ENCODE data around the gene TBXA2R.

Gene TBXA2R

DNA sequence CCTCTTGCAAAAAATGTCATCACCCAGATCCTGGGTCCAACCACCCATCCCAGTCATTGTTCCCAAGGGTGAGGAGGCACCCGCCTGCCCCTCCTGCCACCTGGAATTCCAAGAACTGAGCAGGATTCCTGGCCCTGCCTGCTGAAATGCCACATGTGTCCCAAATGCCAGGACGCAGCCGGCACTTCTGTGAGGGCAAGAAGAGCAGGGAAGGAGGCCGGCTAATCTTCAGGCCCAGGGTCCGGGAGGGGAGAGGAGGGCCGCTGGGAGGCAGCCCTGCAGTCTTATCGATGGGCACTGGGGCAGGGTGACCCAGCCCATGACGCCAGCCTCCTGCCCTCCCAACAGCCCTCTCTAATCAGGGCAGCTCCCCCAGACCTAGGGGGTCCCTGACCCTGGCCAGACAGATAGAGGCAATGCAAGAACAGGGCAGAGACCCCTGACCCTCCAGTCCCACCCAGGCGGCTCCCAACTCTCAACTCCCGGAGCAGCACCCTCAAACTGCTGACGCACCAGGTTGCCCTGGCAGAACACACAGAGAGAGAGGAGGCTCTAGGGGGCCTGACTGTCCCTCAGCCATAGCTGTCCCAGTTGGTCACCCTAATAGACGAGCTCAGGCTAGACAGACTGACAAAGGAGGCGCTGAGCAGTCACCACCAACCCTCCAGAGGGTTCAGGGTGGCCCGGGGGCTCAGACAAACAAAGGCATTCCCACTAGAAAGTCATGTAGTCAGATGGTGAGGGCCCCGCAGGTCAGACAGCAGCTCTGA lies 50.8 kb downstream of the TBXA2R start:
- Histone ChIP-seq H3K4me2 (ENCODE audit: low read depth, low read length, poor library complexity, severe bottlenecking) (peak overlapping the region; percentile 80), H3K9me3 (ENCODE audit: insufficient read depth, low read depth, low read length) (no peaks in the 10 kb centered on the region), H3K36me3 (ENCODE audit: insufficient read depth, low read length) (no peaks in the 10 kb centered on the region), H3K79me2 (ENCODE audit: insufficient read depth, low read length) (peaks cover 32% of the 10 kb centered on the region; the same call in 1 of the 2 replicates), H2AFZ (ENCODE audit: low read length) (no peak overlapping the region), H3K4me1 (ENCODE audit: insufficient read depth, low read length, poor library complexity, severe bottlenecking) (peaks cover 29% of the 10 kb centered on the region), H3K9me2 (replicated peaks; ENCODE audit: low read depth, low read length) (no peaks in the 10 kb centered on the region), H3K4me3 (ENCODE audit: low read length, poor library complexity, severe bottlenecking) (peak overlapping the region; percentile 83), H3F3A (ENCODE audit: low read depth) (no peaks in the 10 kb centered on the region), H3K27me3 (ENCODE audit: insufficient read depth, low read length, poor library complexity, severe bottlenecking) (no peaks in the 10 kb centered on the region), H4K20me1 (ENCODE audit: insufficient read depth, low read length, poor library complexity, severe bottlenecking) (peaks cover 10% of the 10 kb centered on the region), H3K9ac (ENCODE audit: low read depth, low read length, poor library complexity, severe bottlenecking) (peak overlapping the region; percentile 67)
- TF ChIP-seq EZH2phosphoT487 (IDR thresholded peaks at IDR 0.05; ENCODE audit: borderline replicate concordance) (no peak), CTCF (conservative IDR thresholded peaks at IDR 0.05; ENCODE audit: low read length) (no peak)

DNA sequence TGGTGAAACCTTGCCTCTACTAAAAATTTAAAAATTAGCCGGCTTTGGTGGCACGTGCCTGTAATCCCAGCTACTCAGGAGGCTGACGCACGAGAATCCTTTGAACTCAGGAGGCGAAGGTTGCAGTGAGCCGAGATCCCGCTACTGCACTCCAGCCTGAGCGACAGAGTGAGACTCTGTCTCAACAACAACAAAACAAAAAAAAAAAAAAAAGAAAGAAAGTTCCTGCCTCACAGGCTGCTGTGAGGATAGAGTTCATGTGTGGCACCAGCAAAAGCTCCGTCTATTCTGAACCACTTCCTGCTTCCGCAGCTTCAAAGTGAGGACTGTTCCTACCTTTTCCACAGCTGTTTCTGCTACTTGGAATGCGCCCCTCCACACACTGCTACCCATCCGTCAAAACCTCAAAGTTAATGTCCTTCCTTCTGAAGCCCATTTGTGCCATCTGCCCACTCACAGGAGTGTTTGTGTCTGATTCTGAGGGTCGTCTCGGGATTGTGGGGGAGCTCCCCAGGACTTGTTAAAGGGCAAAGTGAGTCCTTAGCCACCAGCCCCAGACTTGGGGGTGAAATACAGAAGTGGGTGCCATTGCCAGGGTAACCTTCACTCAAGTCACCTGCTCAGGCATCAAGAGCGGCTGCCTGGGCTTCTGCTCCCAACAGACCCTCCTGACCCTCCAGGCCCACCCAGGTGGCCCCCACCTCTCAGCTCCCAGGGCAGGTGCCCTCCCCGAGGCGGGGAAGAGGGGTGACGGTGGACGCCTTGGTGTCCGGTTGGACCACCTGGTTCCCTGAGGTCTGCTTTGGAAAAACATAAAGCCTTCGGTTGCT lies 52.2 kb downstream of the TBXA2R start:
- no peaks in the 10 kb centered on the region for H3K36me3 ChIP-seq (ENCODE audit: insufficient read depth, low read length)
- peaks cover 32% of the 10 kb centered on the region; the same call in 1 of the 2 replicates for H3K79me2 ChIP-seq (ENCODE audit: insufficient read depth, low read length)
- peak overlapping the region; percentile 80 for H3K4me2 ChIP-seq (ENCODE audit: low read depth, low read length, poor library complexity, severe bottlenecking)
- peaks cover 10% of the 10 kb centered on the region for H4K20me1 ChIP-seq (ENCODE audit: insufficient read depth, low read length, poor library complexity, severe bottlenecking)
- no peaks in the 10 kb centered on the region for H3F3A ChIP-seq (ENCODE audit: low read depth)
- no peaks in the 10 kb centered on the region for H3K9me3 ChIP-seq (ENCODE audit: insufficient read depth, low read depth, low read length)
- H3K9ac ChIP-seq (ENCODE audit: low read depth, low read length, poor library complexity, severe bottlenecking): peak overlapping the region; percentile 71
- peaks cover 29% of the 10 kb centered on the region for H3K4me1 ChIP-seq (ENCODE audit: insufficient read depth, low read length, poor library complexity, severe bottlenecking)
- H3K4me3 ChIP-seq (ENCODE audit: low read length, poor library complexity, severe bottlenecking): peak overlapping the region; percentile 83
- H3K9me2 ChIP-seq (replicated peaks; ENCODE audit: low read depth, low read length): no peaks in the 10 kb centered on the region
- TF ChIP-seq EZH2phosphoT487 (IDR thresholded peaks at IDR 0.05; ENCODE audit: borderline replicate concordance) (no peak), CTCF (conservative IDR thresholded peaks at IDR 0.05; ENCODE audit: low read length) (no peak)
- H3K27me3 ChIP-seq (ENCODE audit: insufficient read depth, low read length, poor library complexity, severe bottlenecking): no peaks in the 10 kb centered on the region
- peak overlapping the region; percentile 49 for H2AFZ ChIP-seq (ENCODE audit: low read length)

DNA sequence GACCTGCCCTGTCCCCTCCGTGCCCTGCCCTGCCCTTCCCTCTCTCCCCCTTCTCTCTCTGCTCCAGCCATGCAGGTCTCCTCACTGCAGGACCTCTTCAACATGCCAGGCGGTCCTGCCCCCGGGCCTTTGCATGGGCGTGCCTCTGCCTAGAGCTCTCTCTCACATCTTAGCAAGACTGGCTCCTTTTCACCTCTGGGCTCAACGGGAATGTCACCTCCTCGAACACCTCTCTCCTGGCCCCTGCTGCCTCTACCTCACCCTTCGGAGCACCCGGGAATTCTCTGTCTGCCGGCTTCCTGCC lies 54.9 kb downstream of the TBXA2R start:
- Histone ChIP-seq H3K36me3 (ENCODE audit: insufficient read depth, low read length) (peaks cover 3% of the 10 kb centered on the region; the same call in 1 of the 2 replicates), H3K9me3 (ENCODE audit: insufficient read depth, low read depth, low read length) (no peaks in the 10 kb centered on the region), H3K4me3 (ENCODE audit: low read length, poor library complexity, severe bottlenecking) (no peak overlapping the region), H3K9ac (ENCODE audit: low read depth, low read length, poor library complexity, severe bottlenecking) (no peak overlapping the region), H3F3A (ENCODE audit: low read depth) (no peaks in the 10 kb centered on the region), H2AFZ (ENCODE audit: low read length) (no peak overlapping the region), H3K4me2 (ENCODE audit: low read depth, low read length, poor library complexity, severe bottlenecking) (no peak overlapping the region), H3K79me2 (ENCODE audit: insufficient read depth, low read length) (peaks cover 28% of the 10 kb centered on the region; the same call in 1 of the 2 replicates), H3K4me1 (ENCODE audit: insufficient read depth, low read length, poor library complexity, severe bottlenecking) (peaks cover 24% of the 10 kb centered on the region), H3K27me3 (ENCODE audit: insufficient read depth, low read length, poor library complexity, severe bottlenecking) (no peaks in the 10 kb centered on the region), H4K20me1 (ENCODE audit: insufficient read depth, low read length, poor library complexity, severe bottlenecking) (peaks cover 10% of the 10 kb centered on the region), H3K9me2 (replicated peaks; ENCODE audit: low read depth, low read length) (no peaks in the 10 kb centered on the region)
- TF ChIP-seq CTCF (conservative IDR thresholded peaks at IDR 0.05; ENCODE audit: low read length): no peak
- TF ChIP-seq EZH2phosphoT487 (IDR thresholded peaks at IDR 0.05; ENCODE audit: borderline replicate concordance): no peak

Measured in Loucy (cell line).